Activated naive CD4-positive, alpha-beta T cell treated with Interleukin-2 at 50 U/mL for 16 hours (primary cell): ENCODE data around the gene NPPC.

Source experiments
- DNase-seq: peaks from one replicate; pipeline ENCODE4 v3.0.0-alpha.2; 2020

Gene NPPC

GRCh38 chr2:231934441-231935206 lies 8.4 kb upstream of the NPPC start:
- DNase-seq, result no peak

- DNase-seq, result no peak
Observed at GRCh38 chr2:231933916-231934401, 7.8 kb upstream of the NPPC start.

DNA sequence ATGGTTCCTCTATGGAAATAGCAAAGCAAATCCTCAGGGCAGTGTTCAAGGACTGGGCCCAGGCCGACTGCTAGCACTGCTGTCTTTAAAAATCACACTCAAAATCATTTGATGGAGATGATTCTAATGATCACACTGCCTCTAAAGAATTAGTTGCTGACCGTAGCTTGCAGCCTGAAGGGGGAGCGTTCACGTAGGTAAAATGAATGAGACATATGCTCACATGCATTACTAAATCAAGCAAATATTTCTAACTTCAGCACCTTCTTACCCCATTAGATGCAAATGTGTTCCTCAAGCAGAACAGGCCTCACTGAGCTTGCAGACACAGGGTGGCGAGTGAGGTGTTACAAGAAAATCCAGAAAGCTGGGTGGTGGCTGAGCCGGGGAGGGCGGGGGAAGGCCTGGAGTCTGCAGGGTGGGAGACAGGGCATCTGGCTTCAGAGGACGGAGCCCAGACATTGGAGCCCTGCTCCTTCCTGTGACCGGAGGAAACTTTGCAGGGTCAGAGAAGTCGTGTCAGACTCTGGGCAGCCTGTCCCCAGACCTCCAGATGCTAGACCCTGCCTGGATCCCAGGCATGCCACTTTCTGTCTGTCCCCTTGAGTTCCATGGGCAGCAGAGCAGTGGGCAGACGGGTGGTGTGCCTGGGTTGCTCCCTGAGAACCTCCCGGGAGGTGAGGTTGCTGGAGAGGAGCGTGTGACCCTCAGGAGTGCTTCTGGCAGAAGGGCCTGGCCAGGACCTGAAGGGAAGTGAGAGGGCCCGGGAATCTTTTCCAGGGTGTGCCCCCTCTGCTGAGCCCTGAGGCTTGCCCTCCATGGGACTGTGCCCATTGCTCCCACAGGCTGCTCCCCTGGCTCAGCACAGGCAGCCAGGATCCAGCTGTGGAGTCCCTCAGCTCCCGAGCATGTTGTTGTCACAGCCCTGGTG lies 7.1 kb upstream of the NPPC start:
- DNase-seq, result no peak

GRCh38 chr2:231932711-231932970 lies 6.4 kb upstream of the NPPC start:
- no peak for DNase-seq

- DNase-seq, result no peak
Observed at GRCh38 chr2:231931481-231931915, 5.3 kb upstream of the NPPC start.

- no peak for DNase-seq
Observed at GRCh38 chr2:231930593-231931281, 4.5 kb upstream of the NPPC start.

GRCh38 chr2:231929961-231930592 lies 3.9 kb upstream of the NPPC start:
- no peak for DNase-seq

DNA sequence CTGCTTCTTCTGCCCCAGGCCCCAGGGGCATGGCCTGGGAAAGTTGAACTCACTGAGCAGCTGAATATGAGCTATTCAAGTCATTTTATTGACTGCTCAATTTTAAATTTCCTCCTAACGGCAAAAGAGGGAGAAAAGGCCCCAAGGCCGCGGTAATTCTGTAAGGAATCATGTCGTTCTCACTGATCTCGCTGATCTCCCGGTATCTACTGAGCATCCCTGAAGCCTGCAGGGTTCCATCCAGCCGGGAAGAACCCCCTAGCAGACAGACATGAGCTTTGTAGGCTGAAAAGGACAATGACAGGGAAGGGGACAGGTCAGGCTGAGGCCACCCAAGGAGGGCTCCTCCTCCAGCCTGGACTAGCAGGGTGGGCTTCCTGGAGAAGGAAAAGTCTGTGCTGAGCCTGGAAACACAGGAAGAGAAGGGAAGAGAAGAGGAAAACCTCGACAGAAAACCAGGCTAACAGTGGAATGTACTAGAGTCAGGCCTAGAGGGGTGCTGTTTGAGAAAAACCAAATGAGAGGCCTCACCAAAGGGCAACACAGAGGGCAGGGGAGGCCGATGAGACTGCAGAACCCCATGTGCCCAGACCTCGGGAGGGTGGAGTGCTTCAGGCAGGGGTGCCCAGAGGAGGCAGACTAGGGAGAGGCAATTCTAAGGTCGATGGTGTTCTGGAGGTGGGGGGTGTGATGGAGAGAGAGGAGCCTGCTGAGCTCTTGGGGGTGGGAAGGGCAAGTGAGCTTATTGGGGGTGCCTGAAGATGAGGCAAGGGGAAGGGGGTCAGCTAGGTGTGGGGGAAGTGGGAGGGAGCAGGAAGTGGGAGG lies 2.9 kb upstream of the NPPC start:
- DNase-seq, result no peak

DNA sequence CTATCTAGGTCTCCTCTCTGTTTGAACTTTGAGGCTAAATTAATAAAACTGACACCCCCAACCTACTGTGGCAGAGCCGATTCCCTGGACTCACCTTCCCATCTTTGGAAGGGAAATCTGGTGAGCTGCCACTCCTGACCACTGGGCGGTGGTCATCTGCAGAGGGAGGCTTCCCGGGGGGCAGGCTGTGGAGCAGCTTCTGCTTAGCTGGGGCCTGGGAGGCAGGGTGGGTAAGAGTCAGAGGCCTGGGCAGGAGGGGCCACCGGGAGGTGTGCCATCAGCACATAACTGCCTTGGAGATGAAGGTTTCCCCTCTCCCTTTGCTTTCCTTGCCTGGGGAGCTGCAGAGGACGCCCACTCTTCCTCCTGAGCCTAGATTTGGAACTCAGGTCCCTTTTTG lies 2.3 kb upstream of the NPPC start:
- no peak for DNase-seq

- DNase-seq, result no peak
Observed at GRCh38 chr2:231927566-231927890, 1.3 kb upstream of the NPPC start.

- DNase-seq, result peak; percentile 11
Observed at GRCh38 chr2:231926761-231927565, 767 bp upstream of the NPPC start.

GRCh38 chr2:231925303-231926179 lies 655 bp downstream of the NPPC start:
- DNase-seq, result peak; percentile 73

DNA sequence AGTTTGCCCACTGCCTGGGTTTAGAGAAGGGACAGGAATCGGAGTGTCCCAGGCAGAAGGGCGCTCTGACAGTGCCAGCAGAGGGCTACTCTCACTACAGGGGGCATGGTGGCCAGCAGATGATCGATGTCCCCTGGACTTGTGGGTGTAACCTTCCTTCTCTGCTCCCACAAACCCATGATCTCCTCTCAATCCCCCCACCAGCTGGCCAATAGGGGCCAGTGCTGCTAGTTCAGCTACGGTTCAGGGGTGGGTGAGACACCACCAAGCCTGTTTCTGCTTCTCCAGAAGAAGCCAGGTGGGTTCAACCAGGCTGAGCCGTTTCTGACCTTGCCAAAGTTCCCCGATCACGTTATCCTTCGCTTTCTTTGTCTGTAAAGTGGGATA lies 1.3 kb downstream of the NPPC start:
- no peak for DNase-seq

- no peak for DNase-seq
Observed at GRCh38 chr2:231923951-231924888, 2.0 kb downstream of the NPPC start.

- no peak for DNase-seq
Observed at GRCh38 chr2:231923010-231923344, 3.2 kb downstream of the NPPC start.

DNA sequence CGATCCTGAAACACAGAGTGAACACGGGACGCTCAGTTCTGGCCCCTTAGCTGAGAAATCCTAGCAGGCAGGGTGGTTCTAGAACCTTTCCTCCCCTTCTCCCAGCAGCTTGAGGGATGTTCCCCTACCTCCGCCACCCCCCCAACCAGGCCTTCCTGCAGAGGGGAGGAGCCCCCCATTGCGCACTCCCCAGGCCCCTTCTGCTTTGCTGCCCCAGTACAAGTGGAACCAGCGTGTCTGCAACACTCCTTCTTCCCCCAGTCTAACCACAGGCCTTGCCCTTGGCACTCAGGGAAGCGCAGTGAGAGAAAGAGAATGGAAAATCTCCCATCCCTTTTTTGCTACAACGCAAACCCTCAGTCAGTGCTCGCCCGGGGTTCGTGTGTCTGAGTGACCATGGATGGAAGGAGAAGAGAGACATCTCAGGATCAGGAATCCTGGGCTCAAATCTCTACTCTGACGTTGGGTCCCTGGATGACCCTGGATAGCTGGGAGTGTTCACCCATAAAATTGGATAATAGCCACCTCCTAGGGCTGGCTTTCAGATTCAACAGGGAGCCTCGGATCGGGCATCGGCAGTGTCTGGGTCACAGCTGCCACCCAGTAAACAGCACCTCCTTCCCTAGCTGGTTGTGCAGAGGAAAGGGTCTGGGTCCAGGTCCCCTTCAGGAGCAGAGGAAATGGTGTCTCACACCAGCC lies 3.7 kb downstream of the NPPC start:
- DNase-seq, result no peak

- DNase-seq, result no peak
Observed at GRCh38 chr2:231920795-231921194, 5.4 kb downstream of the NPPC start.

DNA sequence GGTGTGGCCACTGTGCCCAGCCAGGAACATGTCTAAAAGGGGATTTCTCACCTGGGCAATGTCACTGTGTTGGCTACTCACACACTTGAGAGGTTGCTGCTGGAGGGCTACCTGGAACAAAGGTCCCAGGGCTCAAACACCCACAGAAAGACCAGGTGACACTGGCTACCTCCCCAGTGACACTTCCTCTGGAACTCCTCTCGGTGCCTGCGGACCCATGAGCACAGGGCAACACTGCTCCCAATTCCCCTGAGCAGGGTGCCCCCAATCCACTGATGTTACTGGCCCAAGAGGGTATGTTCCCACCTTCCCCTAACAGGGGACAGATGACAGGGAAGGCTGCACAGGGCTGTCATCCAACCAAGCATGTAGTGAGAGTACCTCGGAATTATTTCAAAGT lies 5.8 kb downstream of the NPPC start:
- no peak for DNase-seq
